ENCODE results near the gene TEX50. TPM values are rescaled to one million over a fixed set of nuclear protein-coding genes. Genes with fewer than 3 reads are reported as not detected.
A peak's percentile ranks its signal among the peaks of the same experiment; 100 is the strongest.
"Not testable (repeated sequence)": the region's sequence is repeated elsewhere in the genome, so short reads cannot be mapped to it uniquely, and the experiment has no call there.

The TEX50 gene
- total and polyA plus RNA-seq, 8 donors = not detected

- H3K36me3 ChIP-seq = no peaks in the 10 kb centered on the region
- no peaks in the 10 kb centered on the region for H3K9me3 ChIP-seq
- WGBS, 2 donors = 91 to 92% methylated on average over 3 of the region's 3 CpGs
- DNase-seq = no peak
- no peaks in the 10 kb centered on the region for H3K4me1 ChIP-seq
- intact Hi-C loops (cut with DNase I) = no loop called here
- ATAC-seq = no peak
- no peak overlapping the region for H3K4me3 ChIP-seq
- H3K27ac ChIP-seq = no peak overlapping the region
- H3K27me3 ChIP-seq = no peaks in the 10 kb centered on the region
- no peak for FAIRE-seq
- TF ChIP-seq, protein P1, sequence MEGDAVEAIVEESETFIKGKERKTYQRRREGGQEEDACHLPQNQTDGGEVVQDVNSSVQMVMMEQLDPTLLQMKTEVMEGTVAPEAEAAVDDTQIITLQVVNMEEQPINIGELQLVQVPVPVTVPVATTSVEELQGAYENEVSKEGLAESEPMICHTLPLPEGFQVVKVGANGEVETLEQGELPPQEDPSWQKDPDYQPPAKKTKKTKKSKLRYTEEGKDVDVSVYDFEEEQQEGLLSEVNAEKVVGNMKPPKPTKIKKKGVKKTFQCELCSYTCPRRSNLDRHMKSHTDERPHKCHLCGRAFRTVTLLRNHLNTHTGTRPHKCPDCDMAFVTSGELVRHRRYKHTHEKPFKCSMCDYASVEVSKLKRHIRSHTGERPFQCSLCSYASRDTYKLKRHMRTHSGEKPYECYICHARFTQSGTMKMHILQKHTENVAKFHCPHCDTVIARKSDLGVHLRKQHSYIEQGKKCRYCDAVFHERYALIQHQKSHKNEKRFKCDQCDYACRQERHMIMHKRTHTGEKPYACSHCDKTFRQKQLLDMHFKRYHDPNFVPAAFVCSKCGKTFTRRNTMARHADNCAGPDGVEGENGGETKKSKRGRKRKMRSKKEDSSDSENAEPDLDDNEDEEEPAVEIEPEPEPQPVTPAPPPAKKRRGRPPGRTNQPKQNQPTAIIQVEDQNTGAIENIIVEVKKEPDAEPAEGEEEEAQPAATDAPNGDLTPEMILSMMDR (IDR thresholded peaks at IDR 0.05) = no peak
Measured at GRCh38 chr1:173628888-173629287, 6.2 kb upstream of the TEX50 start.

DNA sequence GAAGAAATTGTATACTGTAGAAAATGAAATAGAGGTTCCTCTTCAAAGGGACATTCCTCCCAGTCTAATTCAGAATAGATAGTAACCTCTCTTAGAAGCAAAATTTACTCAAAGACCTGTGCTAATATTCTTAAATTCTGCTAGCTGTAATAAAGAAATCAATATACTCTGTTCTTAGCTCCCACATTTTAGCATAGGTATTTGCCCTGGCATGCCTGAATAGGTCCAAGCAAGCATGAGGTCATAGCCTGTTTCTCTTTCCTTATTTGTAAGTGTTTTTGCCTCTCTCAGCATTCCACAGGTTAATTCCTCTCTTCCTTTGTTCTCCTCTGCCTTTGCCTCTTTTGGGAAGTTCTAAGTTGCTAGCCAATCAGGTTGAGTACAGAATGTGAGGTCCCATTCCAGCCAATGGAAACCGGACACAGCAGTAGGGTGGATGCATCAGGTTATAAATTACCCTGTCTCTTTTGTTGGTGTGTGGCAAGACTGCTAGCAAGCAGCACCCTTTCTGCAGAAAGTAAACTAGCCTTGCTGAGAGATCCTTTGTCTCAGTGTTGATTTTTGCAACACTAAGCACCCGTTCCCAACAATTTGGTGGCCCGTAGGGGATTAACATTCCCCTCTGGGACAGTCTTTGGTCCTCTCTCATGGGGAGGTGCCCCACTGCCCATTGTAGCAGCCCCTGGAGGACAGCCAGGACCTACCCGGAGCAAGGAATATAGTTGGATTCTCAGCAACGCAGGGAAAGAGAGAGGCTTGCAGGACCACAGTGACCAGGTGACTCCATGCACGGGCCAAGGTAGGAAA lies 2.3 kb downstream of the TEX50 start:
- FAIRE-seq; DNase-seq; H3K36me3 ChIP-seq; H3K27ac ChIP-seq; H3K27me3 ChIP-seq; H3K4me1 ChIP-seq; H3K4me3 ChIP-seq; intact Hi-C loops (cut with DNase I); H3K9me3 ChIP-seq; ATAC-seq: not testable (repeated sequence)
- WGBS, 2 donors = 94 to 96% methylated on average over 6 of the region's 6 CpGs

GRCh38 chr1:173638043-173639021 lies 3.2 kb downstream of the TEX50 start:
- TF ChIP-seq, protein P1 (IDR thresholded peaks at IDR 0.05) = no peak
- peak in 2 of 4 donors; percentile 17 to 55 for ATAC-seq

DNA sequence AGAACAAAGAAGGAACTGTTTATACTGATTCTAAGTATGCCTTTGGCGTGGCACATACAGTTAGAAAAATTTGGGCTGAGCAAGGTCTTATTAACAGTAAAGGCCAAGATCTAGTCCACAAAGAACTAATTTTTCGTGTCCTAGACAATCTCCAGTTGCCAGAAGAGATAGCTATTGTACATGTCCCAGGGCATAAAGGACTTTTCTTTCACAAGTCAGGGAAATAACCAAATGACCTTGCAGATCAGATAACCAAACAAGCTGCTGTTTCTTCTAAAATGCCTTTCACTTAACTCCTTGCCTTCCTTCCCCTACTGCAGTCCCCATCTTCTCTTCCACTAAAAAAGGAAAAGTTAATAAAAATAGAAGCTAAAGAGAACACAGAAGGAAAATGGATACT lies 4.0 kb downstream of the TEX50 start:
- DNase-seq = no peak
- Histone ChIP-seq H3K4me1 (peaks cover 0 to 8% (median 7%) of the 10 kb centered on the region in 3 donors), H3K27ac (peak overlapping the region in 3 of 4 donors; percentile 23 to 41 (median 27)), H3K4me3 (no peak overlapping the region), H3K27me3 (no peaks in the 10 kb centered on the region), H3K9me3 (no peaks in the 10 kb centered on the region), H3K36me3 (no peaks in the 10 kb centered on the region)
- TF ChIP-seq, protein P1 (IDR thresholded peaks at IDR 0.05) = no peak
- intact Hi-C loops (cut with DNase I) = no loop called here
- FAIRE-seq = no peak
- peak in 3 of 4 donors; percentile 27 to 84 (median 67) for ATAC-seq
- WGBS, 2 donors = 10 to 12% methylated on average over 2 of the region's 2 CpGs

More at GRCh38 chr1:173638043-173639021, 3.2 kb downstream of the TEX50 start:
- FAIRE-seq = no peak
- no peak overlapping the region for H3K4me3 ChIP-seq
- no peaks in the 10 kb centered on the region for H3K27me3 ChIP-seq
- H3K9me3 ChIP-seq = no peaks in the 10 kb centered on the region
- DNase-seq = peak in 1 of 6 donors; percentile 26
- 53 to 56% methylated on average over 12 of the region's 12 CpGs for WGBS, 2 donors
- no peaks in the 10 kb centered on the region for H3K36me3 ChIP-seq
- intact Hi-C loops (cut with DNase I) = no loop called here
- H3K4me1 ChIP-seq = peaks cover 0 to 8% (median 7%) of the 10 kb centered on the region in 3 donors
- peak overlapping the region in 3 of 4 donors; percentile 12 to 41 (median 27) for H3K27ac ChIP-seq

DNA sequence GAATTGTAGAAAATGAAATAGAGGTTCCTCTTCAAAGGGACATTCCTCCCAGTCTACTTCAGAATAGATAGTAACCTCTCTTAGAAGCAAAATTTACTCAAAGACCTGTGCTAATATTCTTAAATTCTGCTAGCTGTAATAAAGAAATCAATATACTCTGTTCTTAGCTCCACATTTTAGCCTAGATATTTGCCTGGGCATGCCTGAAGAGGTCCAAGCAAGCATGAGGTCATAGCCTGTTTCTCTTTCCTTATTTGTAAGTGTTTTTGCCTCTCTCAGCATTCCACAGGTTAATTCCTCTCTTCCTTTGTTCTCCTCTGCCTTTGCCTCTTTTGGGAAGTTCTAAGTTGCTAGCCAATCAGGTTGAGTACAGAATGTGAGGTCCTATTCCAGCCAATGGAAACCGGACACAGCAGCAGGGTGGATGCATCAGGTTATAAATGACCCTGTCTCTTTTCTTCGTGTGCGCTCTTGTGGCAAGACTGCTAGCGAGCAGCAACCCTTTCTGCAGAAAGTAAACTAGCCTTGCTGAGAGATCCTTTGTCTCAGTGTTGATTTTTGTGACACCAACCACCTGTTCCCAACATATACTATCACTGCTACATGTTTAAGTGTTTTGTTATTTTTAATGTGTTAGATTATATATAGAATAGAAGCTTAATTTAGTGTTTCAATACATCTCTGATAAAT lies 7.5 kb downstream of the TEX50 start:
- ATAC-seq; H3K36me3 ChIP-seq; H3K27ac ChIP-seq; FAIRE-seq; H3K27me3 ChIP-seq; H3K9me3 ChIP-seq; intact Hi-C loops (cut with DNase I); H3K4me1 ChIP-seq; H3K4me3 ChIP-seq; DNase-seq: not testable (repeated sequence)
- 94% methylated on average over 4 of the region's 4 CpGs for WGBS, 2 donors

Data from pancreas (tissue), 10 donors.